DND-41 (cell line): ENCODE measurements around the gene CDC6.

Experiments used
- ATAC-seq: fragments of 200-7000 bp; cut with Tn5 transposase; 3 replicates; pipeline ENCODE4 v1.9.1; 2021; ENCODE audit warnings: low read depth; ENCODE audit not compliant: insufficient read depth
- DNase-seq: peaks from one replicate; pipeline ENCODE4 v3.0.0-alpha.2; 2020
- H2AFZ ChIP-seq: 2 replicates; pipeline ENCODE4 v1.6.0; 2012; ENCODE audit warnings: low read depth, low read length
- H3K27ac ChIP-seq: 2 replicates; pipeline ENCODE4 v1.5.1; 2012; ENCODE audit warnings: low read length, inconsistent platforms
- H3K27me3 ChIP-seq: fragments of 200-600 bp; sonication (generic); 2 replicates; pipeline ENCODE4 v1.6.0; 2012; ENCODE audit warnings: low read length, mild to moderate bottlenecking, inconsistent platforms; ENCODE audit not compliant: insufficient read depth, poor library complexity
- H3K36me3 ChIP-seq: 2 replicates; pipeline ENCODE4 v1.5.1; 2012; ENCODE audit warnings: low read length, inconsistent platforms; ENCODE audit not compliant: insufficient read depth
- H3K4me1 ChIP-seq: 2 replicates; pipeline ENCODE4 v1.5.1; 2012; ENCODE audit warnings: mild to moderate bottlenecking, low read length; ENCODE audit not compliant: insufficient read depth
- H3K4me2 ChIP-seq: 2 replicates; pipeline ENCODE4 v1.6.0; 2012; ENCODE audit warnings: mild to moderate bottlenecking, moderate library complexity, low read length, inconsistent platforms; ENCODE audit not compliant: insufficient read depth
- H3K4me3 ChIP-seq, 2 experiments: fragments of 200-600 bp in 1 of 2; shearing (Covaris generic) in 1 of 2; 2 replicates each; pipeline ENCODE4 v1.5.1; 2012 to 2016; ENCODE audit warnings: inconsistent platforms in 2 of 2, low read length in 2 of 2, mild to moderate bottlenecking in 2 of 2, low read depth in 1 of 2, moderate library complexity in 1 of 2
- H3K79me2 ChIP-seq: 2 replicates; pipeline ENCODE4 v1.6.0; 2012; ENCODE audit warnings: low read length, inconsistent platforms; ENCODE audit not compliant: insufficient read depth
- H3K9ac ChIP-seq: 2 replicates; pipeline ENCODE4 v1.6.0; 2012; ENCODE audit warnings: low read depth, mild to moderate bottlenecking, inconsistent platforms, low read length, moderate library complexity
- H3K9me3 ChIP-seq: 2 replicates; pipeline ENCODE4 v1.5.1; 2012; ENCODE audit warnings: low read length, moderate library complexity, mild to moderate bottlenecking, inconsistent platforms; ENCODE audit not compliant: insufficient read depth, severe bottlenecking
- H4K20me1 ChIP-seq: 2 replicates; pipeline ENCODE4 v1.6.0; 2012; ENCODE audit warnings: low read length; ENCODE audit not compliant: insufficient read depth
- CTCF ChIP-seq: IDR thresholded peaks from 2 replicates; pipeline ENCODE4 v1.5.1; 2012; ENCODE audit warnings: borderline replicate concordance, low read length, moderate library complexity, mild to moderate bottlenecking; ENCODE audit not compliant: poor library complexity, severe bottlenecking; ENCODE audit errors: extremely low read depth
- EZH2 ChIP-seq: IDR thresholded peaks from 3 replicates; pipeline ENCODE4 v1.6.1; 2012; ENCODE audit warnings: borderline replicate concordance, low read depth, mild to moderate bottlenecking, moderate library complexity, low read length, inconsistent platforms; ENCODE audit not compliant: severe bottlenecking

Gene CDC6

GRCh38 chr17:40309031-40309948 lies 21.6 kb downstream of the CDC6 start, which contains the start of gene RARA:
Gene RARA, plus strand, starts transcription at chr17:40309180. Its CDS starts 22,039 bp downstream, at chr17:40331219.
- H3K27ac ChIP-seq: peak within 1 kb of the TSS; percentile 48
- H3K9me3 ChIP-seq: no peaks in the 10 kb centered on the region
- no peaks in the 10 kb centered on the region for H3K27me3 ChIP-seq
- H3K36me3 ChIP-seq: peaks cover 4% of the 10 kb centered on the region
- no peak within 1 kb of the TSS for H3K4me2 ChIP-seq
- no peak within 1 kb of the TSS for H3K4me3 ChIP-seq
- H4K20me1 ChIP-seq: peaks cover 8% of the 10 kb centered on the region; the same call in 1 of the 2 replicates
- H2AFZ ChIP-seq: no peak within 1 kb of the TSS
- H3K4me1 ChIP-seq: peaks cover 19% of the 10 kb centered on the region
- ATAC-seq: no peak; the same call in 2 of the 3 replicates
- H3K9ac ChIP-seq: no peak within 1 kb of the TSS
- no peaks in the 10 kb centered on the region for H3K79me2 ChIP-seq
- no peak for TF ChIP-seq CTCF
- no peak for TF ChIP-seq EZH2
- DNase-seq: no peak

- H2AFZ ChIP-seq: no peak overlapping the region
- no peak overlapping the region for H3K9ac ChIP-seq
- H3K36me3 ChIP-seq: no peaks in the 10 kb centered on the region
- no peaks in the 10 kb centered on the region for H3K27me3 ChIP-seq
- no peak overlapping the region for H3K27ac ChIP-seq
- DNase-seq: no peak
- H3K79me2 ChIP-seq: no peaks in the 10 kb centered on the region
- H3K4me1 ChIP-seq: peaks cover 19% of the 10 kb centered on the region
- no peak for ATAC-seq
- peaks cover 6% of the 10 kb centered on the region; the same call in 1 of the 2 replicates for H4K20me1 ChIP-seq
- TF ChIP-seq EZH2: no peak
- no peak for TF ChIP-seq CTCF
- H3K4me2 ChIP-seq: no peak overlapping the region
- no peak overlapping the region for H3K4me3 ChIP-seq
- no peaks in the 10 kb centered on the region for H3K9me3 ChIP-seq
Measured at GRCh38 chr17:40309949-40310510, 22.4 kb downstream of the CDC6 start.

GRCh38 chr17:40310882-40311391 lies 23.3 kb downstream of the CDC6 start:
- H3K4me2 ChIP-seq: no peak overlapping the region
- no peak for TF ChIP-seq EZH2
- TF ChIP-seq CTCF: no peak
- H3K4me3 ChIP-seq: no peak overlapping the region
- peaks cover 6% of the 10 kb centered on the region; the same call in 1 of the 2 replicates for H4K20me1 ChIP-seq
- no peak for DNase-seq
- peaks cover 19% of the 10 kb centered on the region for H3K4me1 ChIP-seq
- no peaks in the 10 kb centered on the region for H3K79me2 ChIP-seq
- H3K27me3 ChIP-seq: no peaks in the 10 kb centered on the region
- H3K9me3 ChIP-seq: no peaks in the 10 kb centered on the region
- no peak overlapping the region for H3K9ac ChIP-seq
- ATAC-seq: no peak
- H3K27ac ChIP-seq: no peak overlapping the region
- H3K36me3 ChIP-seq: no peaks in the 10 kb centered on the region
- no peak overlapping the region for H2AFZ ChIP-seq
